ENCODE data around the gene PTEN. TPM values are rescaled to one million over a fixed set of nuclear protein-coding genes. Genes with fewer than 3 reads are reported as not detected.
A peak's percentile ranks its signal among the peaks of the same experiment; 100 is the strongest.

PTEN gene
- total and polyA plus RNA-seq, 9 of the 15 experiments (the other 6 are each of a cell fraction or from before 2014, with no cell fraction given), result 8.4 to 56.9 (median 22.2) TPM

DNA sequence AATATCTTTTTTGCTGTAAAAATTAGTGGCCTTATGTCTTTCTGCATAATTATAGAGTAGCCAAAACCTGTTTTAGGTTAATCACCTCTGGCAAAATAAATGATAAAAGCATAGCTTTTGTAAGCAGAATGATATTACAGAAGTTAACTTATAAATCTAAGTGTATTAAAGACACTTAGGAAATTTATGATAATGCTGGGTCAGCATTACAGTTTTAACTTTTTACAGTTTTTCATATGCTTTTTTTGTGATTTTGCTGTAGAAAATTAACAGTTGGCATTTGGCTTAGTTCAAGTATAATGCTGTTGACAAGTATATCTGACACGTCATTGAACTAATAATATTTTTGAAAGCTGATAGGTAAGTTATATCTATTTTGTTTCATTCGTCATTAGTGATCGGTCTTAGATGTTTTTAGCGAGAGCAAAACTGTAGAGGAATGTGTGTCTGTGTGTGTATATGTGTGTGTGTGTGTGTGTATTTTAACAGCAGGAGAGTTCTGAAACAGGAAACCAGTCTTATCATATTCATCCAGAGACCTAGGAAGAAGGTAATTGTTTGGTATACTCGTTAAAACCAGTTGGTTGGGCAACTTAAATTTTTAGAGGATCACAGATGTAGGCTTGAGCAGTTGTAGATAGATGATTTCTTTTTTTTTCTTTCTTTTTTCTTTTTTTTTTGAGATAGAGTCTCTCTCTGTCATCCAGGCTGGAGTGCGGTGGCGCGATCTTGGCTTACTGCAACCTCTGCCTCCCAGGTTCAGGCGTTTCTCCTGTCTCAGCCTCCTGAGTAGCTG is 15.4 kb downstream of the PTEN start (continued):
- TF ChIP-seq, protein P1, sequence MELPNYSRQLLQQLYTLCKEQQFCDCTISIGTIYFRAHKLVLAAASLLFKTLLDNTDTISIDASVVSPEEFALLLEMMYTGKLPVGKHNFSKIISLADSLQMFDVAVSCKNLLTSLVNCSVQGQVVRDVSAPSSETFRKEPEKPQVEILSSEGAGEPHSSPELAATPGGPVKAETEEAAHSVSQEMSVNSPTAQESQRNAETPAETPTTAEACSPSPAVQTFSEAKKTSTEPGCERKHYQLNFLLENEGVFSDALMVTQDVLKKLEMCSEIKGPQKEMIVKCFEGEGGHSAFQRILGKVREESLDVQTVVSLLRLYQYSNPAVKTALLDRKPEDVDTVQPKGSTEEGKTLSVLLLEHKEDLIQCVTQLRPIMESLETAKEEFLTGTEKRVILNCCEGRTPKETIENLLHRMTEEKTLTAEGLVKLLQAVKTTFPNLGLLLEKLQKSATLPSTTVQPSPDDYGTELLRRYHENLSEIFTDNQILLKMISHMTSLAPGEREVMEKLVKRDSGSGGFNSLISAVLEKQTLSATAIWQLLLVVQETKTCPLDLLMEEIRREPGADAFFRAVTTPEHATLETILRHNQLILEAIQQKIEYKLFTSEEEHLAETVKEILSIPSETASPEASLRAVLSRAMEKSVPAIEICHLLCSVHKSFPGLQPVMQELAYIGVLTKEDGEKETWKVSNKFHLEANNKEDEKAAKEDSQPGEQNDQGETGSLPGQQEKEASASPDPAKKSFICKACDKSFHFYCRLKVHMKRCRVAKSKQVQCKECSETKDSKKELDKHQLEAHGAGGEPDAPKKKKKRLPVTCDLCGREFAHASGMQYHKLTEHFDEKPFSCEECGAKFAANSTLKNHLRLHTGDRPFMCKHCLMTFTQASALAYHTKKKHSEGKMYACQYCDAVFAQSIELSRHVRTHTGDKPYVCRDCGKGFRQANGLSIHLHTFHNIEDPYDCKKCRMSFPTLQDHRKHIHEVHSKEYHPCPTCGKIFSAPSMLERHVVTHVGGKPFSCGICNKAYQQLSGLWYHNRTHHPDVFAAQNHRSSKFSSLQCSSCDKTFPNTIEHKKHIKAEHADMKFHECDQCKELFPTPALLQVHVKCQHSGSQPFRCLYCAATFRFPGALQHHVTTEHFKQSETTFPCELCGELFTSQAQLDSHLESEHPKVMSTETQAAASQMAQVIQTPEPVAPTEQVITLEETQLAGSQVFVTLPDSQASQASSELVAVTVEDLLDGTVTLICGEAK (IDR thresholded peaks at IDR 0.05), result 0 out of 2 replicates have a peak, but pooled peaks have one; percentile 34
- TF ChIP-seq, protein P1 (CRISPR knock-in tag; IDR thresholded peaks at IDR 0.05), result no peak
- TF ChIP-seq ILF3 (IDR thresholded peaks at IDR 0.05; ENCODE audit: borderline replicate concordance), result no peak
- no peak for TF ChIP-seq PTBP1 (IDR thresholded peaks at IDR 0.05; ENCODE audit: low read depth, low read length)
- TF ChIP-seq NFRKB (IDR thresholded peaks at IDR 0.05; ENCODE audit: low read depth), result peak; percentile 40; the same call in 1 of the 2 replicates
- TF ChIP-seq CBFA2T3 (IDR thresholded peaks at IDR 0.05), result peak; percentile 95
- no peak for TF ChIP-seq EGR1 (conservative IDR thresholded peaks at IDR 0.05)
- TF ChIP-seq HMG20A (CRISPR knock-in tag; conservative IDR thresholded peaks at IDR 0.05), result no peak
- TF ChIP-seq SUPT5H (IDR thresholded peaks at IDR 0.05), result peak; percentile 56
- TF ChIP-seq SPI1 (IDR thresholded peaks at IDR 0.05; ENCODE audit: borderline replicate concordance, low read depth, low read length), result 0 out of 2 replicates have a peak, but pooled peaks have one; percentile 28
- peak; percentile 85; the same call in 1 of the 2 replicates for TF ChIP-seq EP300 (IDR thresholded peaks at IDR 0.05; ENCODE audit: low read length)
- TF ChIP-seq POLR2H (tag; IDR thresholded peaks at IDR 0.05; ENCODE audit: low read depth), result peak; percentile 27
- TF ChIP-seq ZNF589 (CRISPR knock-in tag; IDR thresholded peaks at IDR 0.05; ENCODE audit: low read depth), result 0 out of 2 replicates have a peak, but pooled peaks have one; percentile 57
- TF ChIP-seq BCLAF1 (IDR thresholded peaks at IDR 0.05; ENCODE audit: borderline replicate concordance in 1 of 2, control insufficient read depth in 1 of 2, low read depth in 2 of 2, low read length in 1 of 2), result peak in 1 of 2 experiments; percentile 28; a peak in 1 of 4 replicates
- TF ChIP-seq RNF2 (IDR thresholded peaks at IDR 0.05), result peak; percentile 62; the same call in 1 of the 2 replicates

All from K562 (cell line).